22Rv1 (cell line): ENCODE data around the gene STRBP.

Experiments
- CTCF ChIP-seq: fragments of 450-650 bp; IDR thresholded peaks from 2 replicates; pipeline ENCODE4 v1.5.1; 2017; ENCODE audit warnings: mild to moderate bottlenecking
- ZFX ChIP-seq: fragments of 450-650 bp; IDR thresholded peaks from 2 replicates; pipeline ENCODE4 v1.6.1; 2017; ENCODE audit warnings: antibody characterized with exemption, borderline replicate concordance

- TF ChIP-seq CTCF = no peak
- TF ChIP-seq ZFX = no peak
Observed at GRCh38 chr9:123099548-123099947, 168.8 kb downstream of the STRBP start.
